SK-N-SH treated with all-trans-retinoic acid at 6 μM for 48 hours (cell line): Measurements from ENCODE around the gene NTPCR.
A peak's percentile ranks its signal among the peaks of the same experiment; 100 is the strongest.

Experiments used
- ATAC-seq: fragments of 200-7000 bp; cut with Tn5 transposase; 3 replicates; pipeline ENCODE4 v1.9.1; 2020; ENCODE audit warnings: mild to moderate bottlenecking, moderate library complexity
- ARNTL ChIP-seq: fragments of 450-650 bp; formaldehyde crosslinking; IDR thresholded peaks from 2 replicates; pipeline ENCODE4 v1.5.0; 2020; ENCODE audit warnings: low read depth, mild to moderate bottlenecking, moderate library complexity, borderline replicate concordance
- CREB5 ChIP-seq: fragments of 250-450 bp; sonication (Bioruptor Pico); IDR thresholded peaks from 2 replicates; pipeline ENCODE4 v1.5.1; 2020; ENCODE audit warnings: low read depth, mild to moderate bottlenecking, moderate library complexity
- CSDC2 ChIP-seq: fragments of 250-450 bp; sonication (Bioruptor Pico); IDR thresholded peaks from 2 replicates; pipeline ENCODE4 v1.5.0; 2020; ENCODE audit warnings: mild to moderate bottlenecking, moderate library complexity
- CSRNP3 ChIP-seq: fragments of 250-450 bp; sonication (Bioruptor Pico); IDR thresholded peaks from 2 replicates; pipeline ENCODE4 v1.5.1; 2021; ENCODE audit warnings: mild to moderate bottlenecking, moderate library complexity
- GLIS3 ChIP-seq: fragments of 250-450 bp; sonication (Bioruptor Pico); IDR thresholded peaks from 2 replicates; pipeline ENCODE4 v1.5.0; 2020; ENCODE audit warnings: mild to moderate bottlenecking, moderate library complexity
- ISL1 ChIP-seq: fragments of 250-450 bp; sonication (Bioruptor Pico); IDR thresholded peaks from 2 replicates; pipeline ENCODE4 v2.1.2; 2022; ENCODE audit warnings: mild to moderate bottlenecking, moderate library complexity
- OSR1 ChIP-seq: fragments of 250-450 bp; sonication (Bioruptor Pico); IDR thresholded peaks from 2 replicates; pipeline ENCODE4 v1.8.0; 2022; ENCODE audit warnings: moderate library complexity, mild to moderate bottlenecking, inconsistent platforms
- POU6F1 ChIP-seq: fragments of 250-450 bp; sonication (Bioruptor Pico); IDR thresholded peaks from 2 replicates; pipeline ENCODE4 v1.8.0; 2021; ENCODE audit warnings: low read depth, mild to moderate bottlenecking, moderate library complexity, borderline replicate concordance
- PPARA ChIP-seq: fragments of 250-450 bp; sonication (Bioruptor Pico); IDR thresholded peaks from 2 replicates; pipeline ENCODE4 v1.5.0; 2020; ENCODE audit warnings: mild to moderate bottlenecking, borderline replicate concordance
- RARB ChIP-seq: fragments of 250-450 bp; sonication (Bioruptor Pico); IDR thresholded peaks from 2 replicates; pipeline ENCODE4 v1.8.0; 2021; ENCODE audit warnings: mild to moderate bottlenecking, moderate library complexity
- SNAI2 ChIP-seq: fragments of 250-450 bp; sonication (Bioruptor Pico); IDR thresholded peaks from 2 replicates; pipeline ENCODE4 v1.5.0; 2020; ENCODE audit warnings: mild to moderate bottlenecking, moderate library complexity
- TCF4 ChIP-seq: fragments of 250-450 bp; sonication (Bioruptor Pico); IDR thresholded peaks from 2 replicates; pipeline ENCODE4 v1.8.0; 2021; ENCODE audit warnings: mild to moderate bottlenecking, moderate library complexity, borderline replicate concordance
- ZC3H10 ChIP-seq: fragments of 250-450 bp; sonication (Bioruptor Pico); IDR thresholded peaks from 2 replicates; pipeline ENCODE4 v1.5.1; 2021; ENCODE audit warnings: mild to moderate bottlenecking, moderate library complexity
- ZFP3 ChIP-seq: fragments of 250-450 bp; sonication (Bioruptor Pico); IDR thresholded peaks from 2 replicates; pipeline ENCODE4 v1.5.0; 2020; ENCODE audit warnings: mild to moderate bottlenecking, moderate library complexity
- ZFP30 ChIP-seq: fragments of 450-650 bp; formaldehyde crosslinking; IDR thresholded peaks from 2 replicates; pipeline ENCODE4 v1.5.0; 2022; ENCODE audit warnings: mild to moderate bottlenecking, moderate library complexity
- ZNF565 ChIP-seq: fragments of 450-650 bp; formaldehyde crosslinking; conservative IDR thresholded peaks from 2 replicates; pipeline ENCODE4 v1.5.0; 2020; ENCODE audit warnings: low read depth, mild to moderate bottlenecking, moderate library complexity

NTPCR gene

GRCh38 chr1:232950197-232951176 is at the start of gene NTPCR:
NTPCR (plus strand) TSS chr1:232950611; CDS start chr1:232950711, 100 bp downstream.
- TF ChIP-seq ZC3H10 (CRISPR knock-in tag) (0 out of 2 replicates have a peak, but pooled peaks have one; percentile 33), GLIS3 (CRISPR knock-in tag) (no peak)
- ATAC-seq = peak; percentile 89

- no peak for ATAC-seq
- TF ChIP-seq RARB = no peak
- TF ChIP-seq ZFP30 (CRISPR knock-in tag) = no peak
- TF ChIP-seq ZFP3 = no peak
- TF ChIP-seq PPARA (CRISPR knock-in tag) = no peak
- no peak for TF ChIP-seq OSR1 (CRISPR knock-in tag)
- no peak for TF ChIP-seq CSRNP3
- no peak for TF ChIP-seq ISL1
- TF ChIP-seq POU6F1 (CRISPR knock-in tag) = no peak
These were observed 49.6 kb upstream of the NTPCR start for GRCh38 chr1:232900818-232901217.

- TF ChIP-seq CSDC2 (no peak), ZFP3 (no peak), ARNTL (CRISPR knock-in tag) (no peak), TCF4 (no peak), ISL1 (no peak), CREB5 (CRISPR knock-in tag) (no peak), SNAI2 (CRISPR knock-in tag) (no peak), GLIS3 (CRISPR knock-in tag) (no peak)
- ATAC-seq = no peak
These were observed 49.2 kb upstream of the NTPCR start for GRCh38 chr1:232901255-232901654.

GRCh38 chr1:232902774-232903350 is 47.5 kb upstream of the NTPCR start:
- no peak for TF ChIP-seq CSDC2
- no peak for TF ChIP-seq ZFP30 (CRISPR knock-in tag)
- TF ChIP-seq ZC3H10 (CRISPR knock-in tag) = no peak
- no peak for TF ChIP-seq CREB5 (CRISPR knock-in tag)
- TF ChIP-seq ZNF565 (CRISPR knock-in tag) = no peak
- TF ChIP-seq OSR1 (CRISPR knock-in tag) = no peak
- TF ChIP-seq CSRNP3 = no peak
- TF ChIP-seq ISL1 = no peak

GRCh38 chr1:232904131-232904530 is 46.3 kb upstream of the NTPCR start:
- TF ChIP-seq PPARA (CRISPR knock-in tag) = no peak
- no peak for TF ChIP-seq ZC3H10 (CRISPR knock-in tag)
- no peak for TF ChIP-seq ARNTL (CRISPR knock-in tag)
- no peak for TF ChIP-seq GLIS3 (CRISPR knock-in tag)
- no peak for TF ChIP-seq POU6F1 (CRISPR knock-in tag)
- TF ChIP-seq ZFP3 = no peak
- TF ChIP-seq OSR1 (CRISPR knock-in tag) = no peak
- no peak for ATAC-seq

More at GRCh38 chr1:232902774-232903350, 47.5 kb upstream of the NTPCR start:
- ATAC-seq = no peak
